Keratinocyte (primary cell): ENCODE measurements around the gene SH3GL3. TPM values are rescaled to one million over a fixed set of nuclear protein-coding genes. Genes with fewer than 3 reads are reported as not detected.

Experiments used
- DNase-seq: peaks from one replicate; pipeline ENCODE4 v3.0.0-alpha.2; 2011; ENCODE audit warnings: low read depth, missing footprints, low spot score
- FAIRE-seq: peaks from 2 replicates; lab custom pipeline; 2011; peaks lifted over from hg19 to GRCh38; lab: Jason Lieb, UNC
- H2AFZ ChIP-seq: 2 replicates; pipeline ENCODE4 v1.6.0; 2012; ENCODE audit warnings: low read length, control low read depth, inconsistent platforms; ENCODE audit not compliant: control insufficient read depth
- H3K27ac ChIP-seq: 2 replicates; pipeline ENCODE4 v1.5.1; 2011; ENCODE audit warnings: low read length; ENCODE audit not compliant: control insufficient read depth, insufficient read depth
- H3K27me3 ChIP-seq: 3 replicates; pipeline ENCODE4 v1.6.0; 2011; ENCODE audit warnings: low read length; ENCODE audit not compliant: control insufficient read depth, insufficient read depth; ENCODE audit errors: extremely low read depth
- H3K36me3 ChIP-seq, 2 experiments: 2 replicates in 1 of 2; 3 replicates in 1 of 2; pipeline ENCODE4 v1.5.1; 2011; ENCODE audit warnings: low read length in 2 of 2, mild to moderate bottlenecking in 1 of 2; ENCODE audit not compliant: control insufficient read depth in 2 of 2, insufficient read depth in 2 of 2; ENCODE audit errors: extremely low read depth in 1 of 2
- H3K4me1 ChIP-seq: 3 replicates; pipeline ENCODE4 v1.5.1; 2011; ENCODE audit warnings: low read length; ENCODE audit not compliant: control insufficient read depth, insufficient read depth; ENCODE audit errors: extremely low read depth
- H3K4me2 ChIP-seq: 3 replicates; pipeline ENCODE4 v1.6.0; 2011; ENCODE audit warnings: low read depth, low read length; ENCODE audit not compliant: control insufficient read depth, insufficient read depth; ENCODE audit errors: extremely low read depth
- H3K4me3 ChIP-seq, 3 experiments: fragments of 200-600 bp in 1 of 3; sonication (generic) in 1 of 3; 2 replicates in 2 of 3; 3 replicates in 1 of 3; pipeline ENCODE4 v1.5.1; 2011 to 2016; ENCODE audit warnings: low read length in 3 of 3, mild to moderate bottlenecking in 3 of 3, control low read depth in 2 of 3, inconsistent platforms in 1 of 3, low read depth in 1 of 3, mixed read lengths in 1 of 3, mixed run types in 1 of 3, moderate library complexity in 1 of 3; ENCODE audit not compliant: control insufficient read depth in 2 of 3, insufficient read depth in 2 of 3; ENCODE audit errors: extremely low read depth in 1 of 3
- H3K79me2 ChIP-seq: 2 replicates; pipeline ENCODE4 v1.6.0; 2012; ENCODE audit warnings: low read length; ENCODE audit not compliant: control insufficient read depth, insufficient read depth
- H3K9ac ChIP-seq: 3 replicates; pipeline ENCODE4 v1.6.0; 2011; ENCODE audit warnings: low read length; ENCODE audit not compliant: control insufficient read depth, insufficient read depth; ENCODE audit errors: extremely low read depth
- H3K9me1 ChIP-seq: 3 replicates; pipeline ENCODE4 v1.6.0; 2011; ENCODE audit warnings: low read length; ENCODE audit not compliant: control insufficient read depth, insufficient read depth; ENCODE audit errors: extremely low read depth
- H3K9me3 ChIP-seq: 2 replicates; pipeline ENCODE4 v1.5.1; 2012; ENCODE audit warnings: low read depth, low read length; ENCODE audit not compliant: control insufficient read depth
- H4K20me1 ChIP-seq: 3 replicates; pipeline ENCODE4 v1.6.0; 2011; ENCODE audit warnings: low read length; ENCODE audit not compliant: control insufficient read depth, insufficient read depth; ENCODE audit errors: extremely low read depth
- EZH2 ChIP-seq: IDR thresholded peaks from one replicate; pipeline ENCODE4 v1.6.1; 2012; ENCODE audit warnings: inconsistent platforms, mild to moderate bottlenecking, low read length, moderate library complexity
- dilution Hi-C: fragments of 300-500 bp; cut with MboI; formaldehyde crosslinking; loops from one replicate; pipeline ENCODE4 v1.7.0; 2020; ENCODE audit warnings: low sequenced_read_pairs; ENCODE audit not compliant: extremely low pct_ligation_motif_present
- polyA plus RNA-seq, 5 experiments: library from polyadenylated mRNA; depleted of rRNA in 3 of 5; stranded (reverse) in 3 of 5; stranded (forward) in 1 of 5; unstranded in 1 of 5; fragments of >200 nt; gene quantifications; 1 replicate in 1 of 5; 2 replicates in 3 of 5; 3 replicates in 1 of 5; pipeline versions ENCODE4 v1.2.1 to v1.2.3, GENCODE V29; 2011 to 2012; ENCODE audit warnings: missing spikeins in 2 of 5, low read depth in 1 of 5, low replicate concordance in 1 of 5
- TF ChIP-seq, protein P1 (sequence below), 3 experiments: IDR thresholded peaks in 1 of 3; conservative IDR thresholded peaks in 1 of 3; optimal IDR thresholded peaks in 1 of 3; 2 replicates in 2 of 3; 3 replicates in 1 of 3; pipeline versions ENCODE3 to v1.5.1; 2011; ENCODE audit warnings: low read length in 3 of 3, mild to moderate bottlenecking in 3 of 3, moderate library complexity in 2 of 3, control low read depth in 1 of 3, inconsistent platforms in 1 of 3; ENCODE audit not compliant: insufficient read depth in 2 of 3; ENCODE audit errors: extremely low read depth in 1 of 3

SH3GL3 gene
- polyA plus RNA-seq, 1 donor (not counting 4 experiments of a cell fraction or from before 2014, with no cell fraction given): 0.20 TPM

DNA sequence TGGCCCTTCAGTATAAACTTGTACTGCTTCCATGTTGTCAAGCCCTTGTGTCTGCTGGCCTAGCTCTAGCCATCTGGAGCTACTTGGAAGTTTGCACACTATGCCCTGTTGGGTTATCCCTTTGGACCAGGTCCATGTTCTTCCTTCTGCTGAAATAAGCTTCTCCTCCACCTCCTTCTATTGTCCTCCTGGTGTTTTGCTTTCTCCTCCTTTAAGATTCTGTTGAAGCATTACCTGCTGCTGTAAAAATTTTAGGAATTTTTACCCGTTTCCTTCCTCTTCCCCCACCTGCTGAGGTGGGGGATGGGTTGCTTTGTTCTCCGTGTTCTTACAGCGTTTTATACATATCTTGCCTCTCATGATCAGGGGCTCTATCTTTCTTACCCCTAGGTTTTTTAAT lies 51.7 kb downstream of the SH3GL3 start:
- no peaks in the 10 kb centered on the region for H3K27me3 ChIP-seq
- H3K27ac ChIP-seq: no peak overlapping the region
- H3K9me1 ChIP-seq: no peaks in the 10 kb centered on the region
- no peaks in the 10 kb centered on the region for H3K79me2 ChIP-seq
- DNase-seq (no peak), FAIRE-seq (no peak)
- no peaks in the 10 kb centered on the region for H3K4me1 ChIP-seq
- H2AFZ ChIP-seq: no peak overlapping the region
- no peaks in the 10 kb centered on the region for H3K9me3 ChIP-seq
- no peak for TF ChIP-seq EZH2
- TF ChIP-seq, protein P1, sequence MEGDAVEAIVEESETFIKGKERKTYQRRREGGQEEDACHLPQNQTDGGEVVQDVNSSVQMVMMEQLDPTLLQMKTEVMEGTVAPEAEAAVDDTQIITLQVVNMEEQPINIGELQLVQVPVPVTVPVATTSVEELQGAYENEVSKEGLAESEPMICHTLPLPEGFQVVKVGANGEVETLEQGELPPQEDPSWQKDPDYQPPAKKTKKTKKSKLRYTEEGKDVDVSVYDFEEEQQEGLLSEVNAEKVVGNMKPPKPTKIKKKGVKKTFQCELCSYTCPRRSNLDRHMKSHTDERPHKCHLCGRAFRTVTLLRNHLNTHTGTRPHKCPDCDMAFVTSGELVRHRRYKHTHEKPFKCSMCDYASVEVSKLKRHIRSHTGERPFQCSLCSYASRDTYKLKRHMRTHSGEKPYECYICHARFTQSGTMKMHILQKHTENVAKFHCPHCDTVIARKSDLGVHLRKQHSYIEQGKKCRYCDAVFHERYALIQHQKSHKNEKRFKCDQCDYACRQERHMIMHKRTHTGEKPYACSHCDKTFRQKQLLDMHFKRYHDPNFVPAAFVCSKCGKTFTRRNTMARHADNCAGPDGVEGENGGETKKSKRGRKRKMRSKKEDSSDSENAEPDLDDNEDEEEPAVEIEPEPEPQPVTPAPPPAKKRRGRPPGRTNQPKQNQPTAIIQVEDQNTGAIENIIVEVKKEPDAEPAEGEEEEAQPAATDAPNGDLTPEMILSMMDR (optimal IDR thresholded peaks at IDR 0.05 in 1 of 3, IDR thresholded peaks at IDR 0.05 in 1 of 3, conservative IDR thresholded peaks at IDR 0.05 in 1 of 3; ENCODE audit: extremely low read depth in 1 of 3, insufficient read depth in 2 of 3, low read length in 3 of 3): no peak
- H3K36me3 ChIP-seq: no peaks in the 10 kb centered on the region
- H3K9ac ChIP-seq: no peak overlapping the region
- H3K4me3 ChIP-seq: no peak overlapping the region
- H4K20me1 ChIP-seq: no peaks in the 10 kb centered on the region
- dilution Hi-C loops: no loop called here
- H3K4me2 ChIP-seq: no peak overlapping the region

- Histone ChIP-seq H3K36me3 (no peaks in the 10 kb centered on the region), H2AFZ (no peak overlapping the region), H3K4me2 (no peak overlapping the region), H3K27ac (no peak overlapping the region), H3K79me2 (no peaks in the 10 kb centered on the region), H3K4me3 (no peak overlapping the region), H4K20me1 (no peaks in the 10 kb centered on the region), H3K27me3 (no peaks in the 10 kb centered on the region), H3K9ac (no peak overlapping the region), H3K4me1 (no peaks in the 10 kb centered on the region), H3K9me1 (no peaks in the 10 kb centered on the region), H3K9me3 (no peaks in the 10 kb centered on the region)
- FAIRE-seq: no peak
- DNase-seq: no peak
- dilution Hi-C loops: no loop called here
- TF ChIP-seq EZH2: no peak
These were observed 52.3 kb downstream of the SH3GL3 start for GRCh38 chr15:83499476-83499875.
